NCI-H146 (cell line): ENCODE results near the gene CHCHD5.
"Not testable (repeated sequence)": the region's sequence is repeated elsewhere in the genome, so short reads cannot be mapped to it uniquely, and the experiment has no call there.

ENCODE experiments used
- DNase-seq: peaks from one replicate; lab custom pipeline; 2025; lab: John Stamatoyannopoulos, UW

Gene CHCHD5, protein sequence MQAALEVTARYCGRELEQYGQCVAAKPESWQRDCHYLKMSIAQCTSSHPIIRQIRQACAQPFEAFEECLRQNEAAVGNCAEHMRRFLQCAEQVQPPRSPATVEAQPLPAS

DNA sequence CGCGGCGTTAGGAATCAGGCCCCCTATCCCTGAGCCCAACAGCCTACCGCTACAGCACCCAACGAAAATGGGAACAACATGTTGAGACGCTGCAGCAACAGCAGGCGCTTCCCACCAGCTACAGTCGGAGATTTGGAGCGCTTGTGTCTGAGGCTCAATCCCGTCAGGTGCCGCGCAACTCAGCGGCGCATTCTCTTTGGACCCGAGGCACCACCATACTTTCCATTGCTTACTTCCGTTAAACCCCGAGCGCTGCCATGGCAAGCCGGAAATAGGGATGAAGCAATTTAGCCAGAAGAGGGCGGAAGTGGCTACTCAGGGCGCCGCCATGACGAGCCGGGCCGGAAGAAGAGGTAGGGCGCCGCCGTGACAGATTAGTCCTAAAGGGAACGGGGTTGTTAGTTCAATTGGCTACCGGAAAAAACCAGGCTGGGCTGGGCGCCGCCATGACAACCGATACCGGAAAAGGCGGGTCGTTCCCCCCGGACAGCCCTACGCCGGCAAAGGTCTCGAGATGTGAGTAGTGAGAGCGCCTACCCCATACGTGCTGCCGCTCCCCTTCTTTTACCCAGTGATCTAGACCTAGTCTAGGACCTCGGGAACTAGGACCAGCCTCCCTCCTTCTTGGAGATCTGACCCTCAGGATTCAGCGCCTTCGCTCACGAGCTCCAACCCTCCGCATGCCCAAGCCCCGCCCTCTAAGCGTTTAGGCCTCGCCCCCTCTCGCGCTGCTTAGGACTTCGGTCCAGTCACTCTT is at the start of gene CHCHD5:
Gene CHCHD5 (plus strand): TSS at position 476 of the 757 bp plus-strand sequence. CDS start 39 bp downstream, at position 515.
- peak; percentile 97 for DNase-seq

DNA sequence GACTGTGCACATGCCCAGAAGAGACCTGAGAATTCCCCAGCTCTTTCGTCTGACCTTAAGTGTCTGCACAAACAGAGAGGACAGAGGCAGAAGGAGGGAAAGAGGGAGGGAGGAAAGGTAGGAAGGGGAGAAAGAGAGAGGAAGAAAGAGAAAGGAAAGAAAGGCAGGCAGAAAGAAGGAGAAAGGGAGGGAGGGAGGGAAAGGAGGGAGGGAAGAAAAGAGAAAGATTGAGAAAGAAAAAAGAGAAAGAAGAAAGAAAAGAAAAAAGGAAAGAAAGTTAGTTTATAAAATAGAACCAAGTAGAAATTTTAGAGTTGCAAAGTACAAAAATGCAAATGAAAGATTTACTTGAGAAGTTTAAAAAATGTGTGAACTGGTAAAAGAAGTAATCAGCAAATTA is 49.6 kb upstream of the CHCHD5 start:
- no peak for DNase-seq

DNA sequence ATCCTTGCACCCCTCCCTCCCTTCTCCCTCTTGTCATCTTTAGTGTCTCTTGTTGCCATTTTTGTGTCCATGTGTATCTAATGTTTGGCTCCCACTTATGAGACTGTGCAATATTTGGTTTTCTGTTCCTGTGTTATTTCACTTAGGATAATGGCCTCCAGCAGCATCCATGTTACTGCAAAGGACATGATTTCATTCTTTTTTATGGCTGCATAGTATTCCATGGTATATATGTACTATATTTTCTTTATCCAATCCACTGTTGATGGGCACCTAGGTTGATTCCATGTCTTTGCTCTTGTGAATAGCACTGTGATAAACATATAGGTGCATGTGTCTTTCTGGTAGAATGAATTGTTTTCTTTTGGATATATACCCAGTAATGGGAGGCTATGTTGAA is 47.7 kb upstream of the CHCHD5 start:
- not testable (repeated sequence) for DNase-seq

DNA sequence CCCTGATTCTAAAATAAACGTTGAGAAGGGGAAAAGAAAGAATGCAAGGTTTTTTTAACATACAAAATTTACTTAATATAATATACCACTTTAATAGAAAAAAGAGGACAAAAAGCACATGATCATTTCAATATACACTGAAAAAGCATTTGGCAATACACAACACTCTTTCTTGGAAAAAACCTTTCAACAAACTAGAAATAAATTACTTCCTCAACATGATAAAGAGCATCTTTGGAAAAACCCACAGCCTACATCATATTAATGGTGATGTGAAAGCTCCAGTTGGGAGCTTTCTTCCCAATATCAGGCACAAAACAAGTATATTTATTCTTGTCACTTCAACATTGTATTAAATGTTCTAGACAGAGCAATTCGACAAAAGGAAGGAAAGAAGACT is 45.1 kb upstream of the CHCHD5 start:
- no peak for DNase-seq

DNA sequence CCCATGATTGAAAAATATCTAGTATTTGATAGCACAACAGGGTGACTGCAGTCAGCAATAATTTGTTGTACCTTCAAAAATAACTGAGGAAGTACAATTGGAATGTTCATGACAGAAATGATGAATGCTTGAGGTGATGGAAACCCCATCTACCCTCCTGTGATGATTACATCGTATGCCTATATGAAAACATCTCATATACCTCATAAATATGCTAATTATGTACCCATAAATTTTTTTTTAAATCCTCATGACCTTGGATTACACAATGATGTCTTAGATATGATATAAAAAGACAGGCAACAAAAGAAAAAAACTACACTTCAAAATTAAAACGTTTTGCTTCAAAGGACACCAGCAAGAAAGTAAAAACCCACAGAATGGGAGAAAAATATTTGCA is 43.5 kb upstream of the CHCHD5 start:
- DNase-seq, result no peak

DNA sequence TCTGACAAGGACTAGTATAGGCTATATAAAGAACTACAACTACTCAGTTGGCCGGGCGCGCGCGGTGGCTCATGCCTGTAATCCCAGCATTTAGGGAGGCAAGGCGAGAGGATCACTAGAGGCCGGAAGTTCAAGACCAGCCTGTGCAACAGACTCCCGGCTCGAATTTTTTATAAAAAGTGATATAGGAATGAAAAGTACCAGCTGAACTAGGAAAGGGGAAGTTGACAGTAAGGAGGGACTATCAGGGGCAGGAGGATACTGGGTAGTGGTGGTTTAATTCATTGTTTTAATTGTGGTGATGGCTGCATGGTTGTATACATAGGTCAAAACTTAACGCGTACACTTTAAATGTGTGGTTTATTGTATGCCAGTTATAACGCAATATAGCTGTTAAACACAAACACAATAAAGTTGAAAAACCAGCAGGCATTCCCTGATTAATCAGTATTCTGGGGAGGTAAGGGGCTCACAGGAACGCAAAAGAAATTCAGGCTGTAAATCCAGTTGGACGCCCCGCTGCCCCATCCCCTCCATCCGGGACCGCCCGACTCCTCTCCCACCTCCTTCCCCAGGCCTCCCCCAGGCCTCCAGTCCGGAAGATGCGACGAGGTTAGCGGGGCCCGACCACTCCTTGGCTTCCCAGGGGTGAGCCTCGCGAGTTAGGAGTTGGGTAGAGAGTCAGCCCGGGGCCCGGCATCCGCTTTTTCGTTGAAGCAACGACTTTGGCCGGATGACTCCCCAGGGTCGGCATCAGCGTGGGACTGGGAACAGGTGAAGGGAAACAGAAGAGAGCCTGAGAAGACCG is 42.9 kb upstream of the CHCHD5 start:
- peak; percentile 93 for DNase-seq

DNA sequence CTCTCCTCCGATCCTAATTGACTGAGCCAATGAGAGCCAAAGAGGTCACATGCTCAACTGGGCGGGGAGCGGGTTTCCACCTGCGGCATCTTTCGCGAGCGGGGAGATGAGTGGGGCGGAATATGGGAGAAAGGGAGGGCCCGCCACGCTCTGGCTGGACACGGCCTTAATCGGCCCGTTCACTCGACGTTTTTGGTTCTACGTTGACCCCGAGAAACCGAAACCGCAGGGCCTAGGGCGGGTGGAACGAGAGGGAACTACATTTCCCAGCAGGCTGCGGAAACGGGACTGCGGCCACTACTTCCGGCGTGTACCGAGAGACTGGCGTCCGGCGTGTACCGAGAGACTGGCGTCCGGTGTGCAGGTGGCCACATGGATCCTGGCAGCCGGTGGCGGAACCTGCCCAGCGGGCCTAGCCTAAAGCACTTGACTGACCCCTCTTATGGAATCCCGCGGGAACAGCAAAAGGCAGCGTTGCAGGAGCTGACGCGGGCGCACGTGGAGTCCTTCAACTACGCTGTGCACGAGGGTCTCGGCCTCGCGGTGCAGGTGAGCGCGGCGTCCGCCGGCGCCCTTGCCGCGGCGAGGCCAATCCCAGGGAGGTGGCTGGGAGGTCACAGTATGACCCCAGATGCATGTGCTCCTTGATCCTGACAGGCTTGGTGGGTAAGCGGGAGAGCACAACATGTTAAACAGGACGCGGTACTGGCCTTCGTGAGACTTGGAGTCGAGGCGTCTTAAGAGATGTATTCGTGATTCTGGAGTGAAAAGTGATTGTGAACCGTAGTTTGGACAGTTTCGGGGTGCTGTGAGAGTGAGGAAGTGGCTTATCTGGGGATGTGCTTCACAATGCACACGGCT is 42.1 kb upstream of the CHCHD5 start, which contains the start of gene POLR1B:
Gene POLR1B (plus strand): TSS at position 343 of the 861 bp plus-strand sequence. CDS start 30 bp downstream, at position 373.
- DNase-seq, result peak; percentile 93

DNA sequence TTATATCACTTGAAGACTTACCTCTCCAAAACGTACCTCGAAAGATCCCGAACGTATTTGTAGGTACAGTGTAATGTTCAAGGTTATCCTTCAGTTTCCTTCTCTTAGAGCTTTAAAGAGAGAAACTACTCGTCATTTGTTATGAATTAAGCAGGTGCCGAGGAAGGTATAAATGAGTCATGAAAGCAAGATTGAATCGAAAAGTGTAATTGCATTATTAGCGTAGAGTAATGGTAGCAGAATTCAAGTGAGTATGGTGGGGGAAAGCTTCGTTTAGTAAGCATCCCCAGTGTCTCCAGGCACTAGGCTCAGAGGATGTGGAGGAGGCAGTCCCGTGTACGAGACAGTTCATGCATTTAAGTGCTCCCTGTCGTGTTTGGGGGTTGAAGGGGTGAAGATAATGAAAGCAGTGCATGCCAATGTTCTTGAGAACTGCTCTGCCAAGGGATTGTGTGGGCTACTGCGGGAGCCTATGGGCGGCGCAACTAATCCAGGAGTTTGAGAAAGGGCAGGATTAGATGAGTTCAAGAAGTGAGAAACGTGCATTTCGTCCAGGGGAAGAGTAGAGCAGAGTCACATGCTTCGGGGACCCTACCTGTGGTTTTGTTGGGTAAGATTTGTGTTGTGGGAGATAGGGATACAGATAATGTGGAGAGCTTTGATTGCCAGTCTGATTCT is 41.3 kb upstream of the CHCHD5 start:
- peak; percentile 18 for DNase-seq

DNA sequence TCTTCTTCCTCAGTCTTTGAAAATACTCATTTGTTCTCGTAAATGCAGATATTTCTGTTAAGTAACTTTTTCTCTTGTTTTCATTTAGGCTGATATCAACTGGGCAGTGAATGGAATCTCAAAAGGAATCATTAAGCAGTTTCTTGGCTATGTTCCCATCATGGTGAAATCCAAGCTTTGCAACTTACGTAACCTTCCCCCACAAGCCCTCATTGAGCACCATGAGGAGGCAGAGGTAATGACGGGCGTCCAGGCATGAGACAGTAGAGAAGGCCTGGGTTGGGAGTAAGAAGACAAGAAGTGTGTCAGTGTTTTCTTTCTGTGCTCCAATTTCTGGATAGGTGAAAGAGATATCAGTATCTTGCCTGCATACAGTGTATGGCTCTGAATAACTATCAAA is 37.1 kb upstream of the CHCHD5 start:
- no peak for DNase-seq

DNA sequence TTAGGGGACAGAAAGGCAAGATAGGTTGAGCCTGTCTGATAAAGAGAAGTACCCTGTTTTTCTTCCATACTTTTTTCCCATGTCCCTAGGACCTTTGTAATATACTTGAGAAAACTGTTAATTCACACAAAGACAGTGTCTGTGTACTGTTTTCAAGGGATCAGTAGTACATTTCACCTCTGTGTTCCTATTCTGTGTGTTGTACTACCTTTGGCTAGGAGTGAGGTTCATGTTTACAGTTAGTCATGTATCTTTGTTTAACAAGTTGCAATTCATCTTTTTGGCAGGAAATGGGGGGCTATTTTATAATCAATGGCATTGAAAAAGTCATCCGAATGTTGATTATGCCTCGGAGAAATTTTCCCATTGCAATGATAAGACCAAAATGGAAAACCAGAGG is 35.4 kb upstream of the CHCHD5 start:
- DNase-seq, result no peak

DNA sequence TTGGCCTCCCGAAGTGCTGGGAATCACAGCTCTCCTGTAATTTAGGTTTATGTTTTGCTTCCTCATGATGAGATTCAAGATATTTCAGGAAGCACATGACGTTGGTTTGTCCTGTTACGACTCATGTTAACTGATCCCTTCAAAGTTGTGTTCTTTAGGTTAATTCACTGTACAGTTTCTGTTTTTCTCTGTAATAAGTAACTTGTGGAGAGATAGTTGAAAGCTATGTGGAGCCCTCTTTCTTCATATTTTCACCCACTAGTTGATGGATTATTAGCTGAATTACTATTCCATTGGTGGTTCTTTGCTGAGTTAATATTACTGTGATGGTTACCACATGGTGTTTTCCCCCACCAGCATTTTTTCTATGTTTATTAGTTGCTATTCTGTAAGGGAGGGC is 18.3 kb upstream of the CHCHD5 start:
- no peak for DNase-seq

DNA sequence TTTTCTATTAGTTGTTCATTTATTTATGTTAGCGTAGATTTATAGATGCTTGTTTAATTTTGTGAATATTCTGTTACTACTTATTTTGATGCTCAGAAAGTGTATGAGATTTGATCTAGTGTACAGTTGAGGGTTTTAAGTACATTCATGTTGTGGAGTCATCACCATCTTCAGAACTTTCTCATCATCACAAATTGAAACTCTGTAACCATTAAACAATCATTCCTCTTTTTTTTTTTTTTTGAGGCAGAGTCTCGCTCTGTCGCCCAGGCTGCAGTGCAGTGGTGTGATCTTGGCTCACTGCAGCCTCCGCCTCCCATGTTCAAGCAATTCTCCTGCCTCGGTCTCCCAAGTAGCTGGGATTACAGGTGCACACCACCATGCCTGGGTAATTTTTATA is 17.9 kb upstream of the CHCHD5 start:
- not testable (repeated sequence) for DNase-seq

DNA sequence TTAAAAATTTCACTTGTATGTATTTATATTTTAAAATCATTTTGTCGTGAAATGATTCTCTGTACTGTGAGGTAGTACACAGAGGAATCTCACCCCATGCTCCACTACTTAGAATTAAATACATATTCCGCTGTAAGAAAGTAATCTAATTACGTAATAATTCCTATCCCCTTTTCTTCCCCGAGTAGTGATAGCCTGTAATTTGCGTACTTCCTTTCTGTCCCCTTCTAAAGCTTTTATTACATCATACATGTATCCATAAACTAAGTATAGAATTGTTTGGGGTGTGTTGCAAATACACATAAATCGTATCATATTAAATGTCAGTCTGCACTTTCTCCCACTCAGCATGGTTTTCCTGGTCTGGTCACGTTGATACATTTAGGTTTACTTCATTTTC is 12.4 kb upstream of the CHCHD5 start:
- DNase-seq, result no peak

DNA sequence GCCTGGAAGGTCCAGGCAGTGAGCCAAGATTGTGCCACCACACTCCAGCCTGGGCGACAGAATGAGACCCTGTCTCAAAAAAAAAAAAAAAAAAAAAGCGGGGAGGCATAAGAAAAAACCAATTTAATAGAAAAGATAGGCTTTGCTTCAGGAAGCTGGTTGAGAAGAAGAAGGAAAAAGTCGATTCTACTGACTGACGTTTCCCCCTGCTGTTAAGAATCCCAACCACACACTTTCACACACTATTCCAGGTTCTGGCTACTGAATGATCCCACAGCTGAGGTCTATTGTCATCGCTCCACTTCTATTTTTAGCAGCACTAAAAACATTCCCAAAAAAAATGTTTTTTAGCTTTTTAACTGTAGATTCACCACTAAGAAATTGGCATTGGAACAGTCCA is 6.7 kb upstream of the CHCHD5 start:
- no peak for DNase-seq

DNA sequence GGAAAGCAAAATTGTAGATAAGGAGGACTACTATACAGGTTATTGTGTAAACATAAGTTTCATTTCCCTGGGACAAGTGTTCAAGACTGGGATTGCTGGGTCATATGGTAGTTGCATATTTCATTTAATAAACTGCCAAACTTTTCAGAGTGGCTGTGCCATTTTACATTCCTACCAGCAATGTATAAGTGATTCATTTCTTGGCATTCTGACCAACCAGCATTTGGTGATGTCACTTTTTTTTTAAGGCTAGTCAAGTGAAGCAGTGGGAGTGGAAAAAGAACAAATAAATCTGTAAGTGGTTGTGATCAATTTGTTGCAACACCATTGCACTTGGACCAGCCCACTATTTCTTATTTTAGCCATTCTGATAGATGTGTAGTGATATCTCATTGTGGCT is 5.2 kb upstream of the CHCHD5 start:
- DNase-seq, result no peak

DNA sequence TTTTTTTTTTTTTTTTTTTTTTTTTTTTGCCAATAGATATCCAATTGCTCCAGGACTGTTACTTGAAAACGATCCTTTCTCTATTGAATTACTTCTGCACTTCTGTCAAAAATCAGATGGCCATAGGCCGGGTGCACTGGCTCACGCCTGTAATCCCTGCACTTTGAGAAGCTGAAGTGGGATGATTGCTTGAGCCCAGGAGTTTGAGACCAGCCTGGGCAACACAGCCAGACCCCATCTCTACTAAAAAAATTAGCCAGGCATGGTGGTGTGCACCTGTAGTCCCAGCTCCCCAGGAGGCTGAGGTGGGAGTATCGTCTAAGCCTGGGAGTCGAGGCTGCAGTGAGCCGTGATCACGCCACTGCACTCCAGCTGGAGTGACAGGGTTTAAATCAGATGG is 4.3 kb upstream of the CHCHD5 start:
- DNase-seq, result no peak

DNA sequence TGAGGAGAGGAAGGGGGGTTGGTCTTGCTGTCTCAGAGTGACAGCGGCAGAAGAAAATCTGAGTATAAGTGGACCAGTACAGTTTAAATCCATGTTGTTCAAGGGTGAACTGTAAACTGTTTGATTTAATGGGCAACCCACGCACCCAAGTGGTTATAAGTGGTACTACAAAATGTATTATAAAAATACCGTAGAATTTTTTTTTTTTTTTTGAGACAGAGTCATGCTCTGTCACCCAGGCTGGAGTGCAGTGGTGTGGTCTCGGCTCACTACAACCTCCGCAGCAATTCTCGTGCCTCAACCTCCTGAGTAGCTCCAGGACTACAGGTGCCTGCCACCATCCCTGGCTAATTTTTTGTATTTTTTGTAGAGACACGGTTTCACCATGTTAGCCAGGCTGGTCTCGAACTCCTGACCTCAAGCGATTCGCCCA is 2.1 kb upstream of the CHCHD5 start:
- peak; percentile 70 for DNase-seq

DNA sequence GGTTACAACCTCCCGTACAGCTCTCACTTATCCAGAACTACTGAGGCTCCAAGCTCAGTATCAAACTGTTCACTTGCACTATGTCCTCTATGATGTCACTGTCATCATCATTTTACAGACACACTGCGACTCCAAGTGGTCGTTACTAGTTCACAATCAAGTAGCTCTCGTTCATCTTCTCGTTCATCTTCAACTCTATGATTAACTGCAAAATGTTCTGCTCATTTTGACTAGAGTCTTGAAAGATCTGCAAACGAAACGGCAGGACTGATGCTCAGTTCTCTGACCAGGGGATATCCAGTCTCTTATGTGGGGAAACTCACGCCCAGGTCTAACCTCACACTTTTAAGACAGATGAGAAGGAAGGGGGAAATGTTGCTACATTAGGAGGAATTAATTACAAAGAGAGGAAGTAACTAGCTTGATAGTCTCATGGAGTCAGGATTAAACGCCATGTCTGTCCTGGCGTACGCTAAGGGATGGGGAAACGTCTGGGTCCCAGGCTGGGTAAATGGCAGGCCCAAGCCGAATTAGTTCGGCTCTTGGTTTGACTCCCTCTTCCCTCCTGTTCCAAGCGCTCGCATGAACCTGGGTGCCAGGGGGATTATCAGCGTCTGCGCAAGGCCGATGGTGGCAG is 794 bp upstream of the CHCHD5 start:
- peak; percentile 46 for DNase-seq

DNA sequence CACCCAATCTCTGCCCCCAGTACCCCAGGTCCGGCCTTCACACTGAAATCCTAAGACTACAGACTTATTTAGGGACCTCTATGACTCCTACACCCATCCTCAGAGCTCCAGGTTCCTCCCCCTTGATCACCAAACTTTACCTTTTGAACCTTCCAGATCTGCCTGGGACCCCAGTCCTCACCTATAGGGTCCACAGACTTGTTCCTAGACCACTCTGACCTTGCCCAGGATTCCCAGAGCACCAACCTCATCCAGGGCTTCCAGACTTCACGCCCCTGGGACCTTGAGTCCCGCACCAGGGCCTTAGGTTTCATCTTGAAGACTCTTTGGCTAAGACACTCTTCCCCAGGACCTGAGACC is 462 bp downstream of the CHCHD5 start:
- DNase-seq, result no peak

DNA sequence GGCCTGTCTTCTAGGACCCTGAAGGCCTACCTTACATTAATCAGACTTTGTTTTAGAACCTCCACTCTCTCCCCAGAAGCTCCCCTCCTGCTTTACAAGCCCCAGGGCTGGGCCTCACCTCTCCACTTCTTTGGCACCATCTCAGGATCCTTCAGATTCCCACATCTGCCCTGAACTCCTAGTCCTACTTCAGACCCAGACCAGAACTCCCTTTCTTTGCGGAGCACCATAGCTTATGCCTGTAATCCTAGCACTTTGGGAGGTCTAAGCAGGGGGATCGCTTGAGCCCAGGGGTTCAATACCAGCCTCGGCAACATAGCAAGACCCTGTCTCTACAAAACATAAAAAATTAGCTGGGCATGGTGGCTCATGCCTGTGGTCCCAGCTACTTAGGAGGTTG is 991 bp downstream of the CHCHD5 start:
- no peak for DNase-seq

DNA sequence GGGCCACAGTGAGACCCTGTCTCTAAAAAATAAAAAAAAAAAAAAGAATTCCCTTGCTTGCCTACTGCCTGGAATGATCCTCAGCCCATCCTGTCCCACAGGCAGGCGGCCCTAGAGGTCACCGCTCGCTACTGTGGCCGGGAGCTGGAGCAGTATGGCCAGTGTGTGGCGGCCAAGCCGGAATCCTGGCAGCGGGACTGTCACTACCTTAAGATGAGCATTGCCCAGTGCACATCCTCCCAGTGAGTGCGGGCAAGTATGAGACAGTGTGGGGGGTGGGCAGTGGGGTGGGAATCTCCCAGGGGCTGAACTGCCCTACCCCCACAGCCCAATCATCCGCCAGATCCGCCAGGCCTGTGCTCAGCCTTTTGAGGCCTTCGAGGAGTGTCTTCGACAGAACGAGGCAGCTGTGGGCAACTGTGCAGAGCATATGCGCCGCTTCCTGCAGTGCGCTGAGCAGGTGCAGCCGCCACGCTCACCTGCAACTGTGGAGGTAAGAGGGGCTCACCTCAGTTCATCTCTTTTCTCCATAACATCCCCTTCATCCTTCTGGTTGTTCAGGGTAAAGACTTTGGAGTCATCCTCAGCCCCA is 1.6 kb downstream of the CHCHD5 start:
- DNase-seq, result no peak
